ENCODE data around the gene CLDND1.
A peak's percentile ranks its signal among the peaks of the same experiment; 100 is the strongest.
"Not testable (repeated sequence)": the region's sequence is repeated elsewhere in the genome, so short reads cannot be mapped to it uniquely, and the experiment has no call there.

Gene CLDND1
- 53.8 to 102 (median 82.8) reads per million in 4 donors for total RNA-seq

GRCh38 chr3:98522544-98523281 lies at the start of gene CLDND1:
CLDND1 (minus strand) TSS chr3:98522902; CDS start chr3:98521424, 1,478 bp downstream.
- DNase-seq, result peak; percentile 89 to 98 (median 93)

- no peak for DNase-seq
Observed at GRCh38 chr3:98568402-98568801, 45.7 kb upstream of the CLDND1 start.

- peak in 1 of 5 donors; percentile 74 for DNase-seq
Observed at GRCh38 chr3:98567666-98568270, 45.1 kb upstream of the CLDND1 start.

- DNase-seq, result no peak
Observed at GRCh38 chr3:98565843-98566242, 43.1 kb upstream of the CLDND1 start.

- DNase-seq, result peak in 1 of 5 donors; percentile 64
Observed at GRCh38 chr3:98565237-98565643, 42.5 kb upstream of the CLDND1 start.

GRCh38 chr3:98564282-98565005 lies 41.7 kb upstream of the CLDND1 start:
- DNase-seq, result peak in 4 of 5 donors; percentile 22 to 62 (median 30)

GRCh38 chr3:98563661-98564281 lies 41.1 kb upstream of the CLDND1 start:
- peak in 2 of 5 donors; percentile 32 to 85 for DNase-seq

GRCh38 chr3:98561727-98562521 lies 39.2 kb upstream of the CLDND1 start:
- DNase-seq, result peak in 1 of 5 donors; percentile 68

GRCh38 chr3:98560911-98561310 lies 38.2 kb upstream of the CLDND1 start:
- DNase-seq, result peak in 1 of 5 donors; percentile 51

GRCh38 chr3:98559769-98560168 lies 37.1 kb upstream of the CLDND1 start:
- DNase-seq, result not testable (repeated sequence)

- no peak for DNase-seq
Observed at GRCh38 chr3:98558100-98558827, 35.6 kb upstream of the CLDND1 start.

GRCh38 chr3:98557324-98558010 lies 34.8 kb upstream of the CLDND1 start:
- DNase-seq, result peak in 1 of 5 donors; percentile 86

- peak in 2 of 5 donors; percentile 23 to 98 for DNase-seq
Observed at GRCh38 chr3:98556164-98557130, 33.7 kb upstream of the CLDND1 start.

GRCh38 chr3:98555025-98555379 lies 32.3 kb upstream of the CLDND1 start:
- peak in 1 of 5 donors; percentile 21 for DNase-seq

- no peak for DNase-seq
Observed at GRCh38 chr3:98554580-98554979, 31.9 kb upstream of the CLDND1 start.

- peak in 1 of 5 donors; percentile 70 for DNase-seq
Observed at GRCh38 chr3:98553753-98554152, 31.1 kb upstream of the CLDND1 start.

GRCh38 chr3:98553021-98553563 lies 30.4 kb upstream of the CLDND1 start:
- DNase-seq, result peak in 1 of 5 donors; percentile 49

- no peak for DNase-seq
Observed at GRCh38 chr3:98552232-98553020, 29.7 kb upstream of the CLDND1 start.
